IPS-18c (cell line): Measurements from ENCODE around the gene HOXD8.

ENCODE experiments used
- H3K4me3 ChIP-seq: 2 replicates; pipeline ENCODE4 v1.7.0; 2013; ENCODE audit warnings: low read depth, mild to moderate bottlenecking, low read length, moderate library complexity; ENCODE audit not compliant: insufficient read depth
- H3K9me3 ChIP-seq: one replicate; pipeline ENCODE4 v1.6.1; 2013; ENCODE audit warnings: mild to moderate bottlenecking, low read length, moderate library complexity; ENCODE audit not compliant: control insufficient read depth, insufficient read depth

The HOXD8 gene

GRCh38 chr2:176109192-176109901, 20.2 kb upstream of the HOXD8 start:
- Histone ChIP-seq H3K9me3 (no peaks in the 10 kb centered on the region), H3K4me3 (no peak overlapping the region)

GRCh38 chr2:176109946-176110345, 19.6 kb upstream of the HOXD8 start:
- H3K4me3 ChIP-seq: no peak overlapping the region
- H3K9me3 ChIP-seq: no peaks in the 10 kb centered on the region

- H3K4me3 ChIP-seq: no peak overlapping the region
- H3K9me3 ChIP-seq: no peaks in the 10 kb centered on the region
Measured at GRCh38 chr2:176110415-176111308, 18.8 kb upstream of the HOXD8 start.

- H3K9me3 ChIP-seq: no peaks in the 10 kb centered on the region
- H3K4me3 ChIP-seq: no peak overlapping the region
Measured at GRCh38 chr2:176111309-176111663, 18.2 kb upstream of the HOXD8 start.

GRCh38 chr2:176111846-176112374, 17.6 kb upstream of the HOXD8 start:
- no peak overlapping the region for H3K4me3 ChIP-seq
- H3K9me3 ChIP-seq: no peaks in the 10 kb centered on the region

GRCh38 chr2:176112375-176113302, 16.9 kb upstream of the HOXD8 start:
- Histone ChIP-seq H3K4me3 (no peak overlapping the region), H3K9me3 (no peaks in the 10 kb centered on the region)

GRCh38 chr2:176114120-176114929, 15.2 kb upstream of the HOXD8 start:
- Histone ChIP-seq H3K4me3 (no peak overlapping the region), H3K9me3 (no peaks in the 10 kb centered on the region)

- no peaks in the 10 kb centered on the region for H3K9me3 ChIP-seq
- no peak overlapping the region for H3K4me3 ChIP-seq
Measured at GRCh38 chr2:176114930-176115625, 14.4 kb upstream of the HOXD8 start.

GRCh38 chr2:176115883-176116813, 13.4 kb upstream of the HOXD8 start, which contains the start of gene HOXD10:
HOXD10 (plus strand) TSS chr2:176116778; CDS start chr2:176116834, 56 bp downstream.
- Histone ChIP-seq H3K9me3 (no peaks in the 10 kb centered on the region), H3K4me3 (peak within 1 kb of the TSS; percentile 29; the same call in 1 of the 2 replicates)

- Histone ChIP-seq H3K9me3 (no peaks in the 10 kb centered on the region), H3K4me3 (no peak overlapping the region)
Measured at GRCh38 chr2:176117162-176117822, 12.2 kb upstream of the HOXD8 start.

GRCh38 chr2:176117823-176118371, 11.6 kb upstream of the HOXD8 start:
- H3K4me3 ChIP-seq: no peak overlapping the region
- no peaks in the 10 kb centered on the region for H3K9me3 ChIP-seq

GRCh38 chr2:176118601-176119339, 10.7 kb upstream of the HOXD8 start:
- H3K4me3 ChIP-seq: no peak overlapping the region

GRCh38 chr2:176120364-176121189, 8.9 kb upstream of the HOXD8 start:
- Histone ChIP-seq H3K9me3 (no peaks in the 10 kb centered on the region), H3K4me3 (no peak overlapping the region)

More at GRCh38 chr2:176118601-176119339, 10.7 kb upstream of the HOXD8 start:
- H3K9me3 ChIP-seq: no peaks in the 10 kb centered on the region
